Karpas-422 (cell line): ENCODE results near the gene KIAA0825. TPM values are rescaled to one million over a fixed set of nuclear protein-coding genes. Genes with fewer than 3 reads are reported as not detected.

Experiments
- DNase-seq: peaks from one replicate; pipeline ENCODE4 v3.0.0-alpha.2; 2015
- H2AFZ ChIP-seq: fragments of 200-600 bp; sonication (generic); 2 replicates; pipeline ENCODE4 v1.6.1; 2014; ENCODE audit warnings: antibody characterized with exemption, low read length, mixed read lengths
- H3K27ac ChIP-seq: fragments of 200-600 bp; sonication (generic); 2 replicates; pipeline ENCODE4 v1.5.1; 2014; ENCODE audit warnings: mild to moderate bottlenecking, low read length, moderate library complexity
- H3K27me3 ChIP-seq: fragments of 200-600 bp; sonication (generic); 2 replicates; pipeline ENCODE4 v1.6.1; 2014; ENCODE audit warnings: low read length, mixed read lengths
- H3K36me3 ChIP-seq: fragments of 200-600 bp; sonication (generic); 2 replicates; pipeline ENCODE4 v1.6.1; 2014; ENCODE audit warnings: low read length, mixed read lengths; ENCODE audit not compliant: insufficient read depth
- H3K4me1 ChIP-seq: fragments of 200-600 bp; sonication (generic); 2 replicates; pipeline ENCODE4 v1.6.1; 2014; ENCODE audit warnings: mild to moderate bottlenecking, low read length, mixed read lengths
- H3K4me2 ChIP-seq: fragments of 200-600 bp; sonication (generic); 2 replicates; pipeline ENCODE4 v1.6.1; 2014; ENCODE audit warnings: low read length, low read depth, mild to moderate bottlenecking; ENCODE audit not compliant: poor library complexity, severe bottlenecking
- H3K4me3 ChIP-seq: fragments of 200-600 bp; sonication (generic); 2 replicates; pipeline ENCODE4 v1.5.1; 2014; ENCODE audit warnings: mild to moderate bottlenecking, antibody characterized with exemption, low read length, mixed read lengths
- H3K79me2 ChIP-seq: fragments of 200-600 bp; sonication (generic); 2 replicates; pipeline ENCODE4 v1.6.1; 2014; ENCODE audit warnings: mild to moderate bottlenecking, low read length, mixed read lengths
- H3K9ac ChIP-seq: fragments of 200-600 bp; sonication (generic); 2 replicates; pipeline ENCODE4 v1.6.0; 2014; ENCODE audit warnings: low read length
- H3K9me2 ChIP-seq: fragments of 200-600 bp; sonication (generic), shearing (Covaris generic); replicated peaks from 2 replicates; pipeline ENCODE4 v1.6.0; 2014; ENCODE audit warnings: mild to moderate bottlenecking, low read length, moderate library complexity; ENCODE audit not compliant: insufficient read depth
- H3K9me3 ChIP-seq: fragments of 300-700, 200-600 bp; sonication (generic); 2 replicates; pipeline ENCODE4 v1.6.1; 2014; ENCODE audit warnings: low read length, mixed read lengths
- H4K20me1 ChIP-seq: fragments of 200-600 bp; sonication (generic); 2 replicates; pipeline ENCODE4 v1.6.1; 2014; ENCODE audit warnings: mild to moderate bottlenecking, antibody characterized with exemption, low read length, low read depth; ENCODE audit not compliant: insufficient read depth
- total RNA-seq: library from RNA; depleted of rRNA; stranded (reverse); fragments of >200 nt; shearing (Covaris generic); gene quantifications from 2 replicates; pipeline ENCODE4 v1.2.3, GENCODE V29; 2014; ENCODE audit warnings: low replicate concordance

KIAA0825 gene
- total RNA-seq, 1 experiment from 2014 or later: 2.0 TPM

DNA sequence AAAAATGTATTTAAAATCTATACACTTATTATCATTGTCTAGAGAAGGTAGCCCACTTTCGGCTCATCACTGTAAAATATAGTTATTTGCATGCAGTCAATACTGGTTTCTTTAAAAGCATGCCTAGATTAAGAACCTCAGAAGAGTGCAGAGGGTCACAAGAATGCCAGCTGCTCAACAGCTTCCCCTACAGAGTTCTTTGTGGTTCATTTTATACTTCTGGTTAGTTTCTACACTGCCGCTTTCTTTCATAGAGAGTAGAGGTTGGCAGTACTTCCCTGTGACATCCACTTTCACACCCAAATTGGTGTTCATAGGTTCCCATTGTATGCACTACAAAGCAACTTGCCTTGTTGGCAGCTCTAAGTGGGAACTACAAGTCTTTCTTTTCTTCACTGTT lies 137.3 kb downstream of the KIAA0825 start:
- H3K4me2 ChIP-seq: no peak overlapping the region
- H3K36me3 ChIP-seq: no peaks in the 10 kb centered on the region
- no peak overlapping the region for H3K4me3 ChIP-seq
- H3K9me2 ChIP-seq: no peaks in the 10 kb centered on the region
- no peaks in the 10 kb centered on the region for H3K79me2 ChIP-seq
- no peak overlapping the region for H3K9ac ChIP-seq
- H2AFZ ChIP-seq: no peak overlapping the region
- no peaks in the 10 kb centered on the region for H4K20me1 ChIP-seq
- H3K9me3 ChIP-seq: no peaks in the 10 kb centered on the region
- H3K4me1 ChIP-seq: no peaks in the 10 kb centered on the region
- no peak overlapping the region for H3K27ac ChIP-seq
- no peak for DNase-seq
- no peaks in the 10 kb centered on the region for H3K27me3 ChIP-seq

DNA sequence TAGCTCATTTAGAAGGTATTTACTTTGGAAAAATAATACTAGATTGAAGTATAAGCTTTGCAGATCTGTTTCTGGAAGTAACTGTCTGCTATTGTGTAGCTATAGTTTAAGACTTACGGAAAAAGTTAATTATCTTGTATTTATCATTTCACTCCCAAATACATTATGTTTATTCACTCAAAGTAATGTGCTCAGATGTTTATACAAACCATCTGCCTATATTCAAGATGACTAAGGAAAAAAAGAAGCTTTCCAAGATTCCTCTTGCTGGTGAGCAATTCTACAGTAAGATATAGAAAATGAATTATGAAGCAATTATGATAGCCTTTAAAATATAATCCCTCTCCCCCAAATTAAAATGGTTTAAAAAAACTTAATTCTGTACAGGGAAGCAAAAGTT lies 137.9 kb downstream of the KIAA0825 start:
- DNase-seq: no peak
- Histone ChIP-seq H3K79me2 (no peaks in the 10 kb centered on the region), H4K20me1 (no peaks in the 10 kb centered on the region), H3K4me3 (no peak overlapping the region), H3K9me2 (no peaks in the 10 kb centered on the region), H3K36me3 (no peaks in the 10 kb centered on the region), H3K27ac (no peak overlapping the region), H3K4me2 (no peak overlapping the region), H3K9me3 (no peaks in the 10 kb centered on the region), H3K27me3 (no peaks in the 10 kb centered on the region), H3K9ac (no peak overlapping the region), H2AFZ (no peak overlapping the region), H3K4me1 (no peaks in the 10 kb centered on the region)

DNA sequence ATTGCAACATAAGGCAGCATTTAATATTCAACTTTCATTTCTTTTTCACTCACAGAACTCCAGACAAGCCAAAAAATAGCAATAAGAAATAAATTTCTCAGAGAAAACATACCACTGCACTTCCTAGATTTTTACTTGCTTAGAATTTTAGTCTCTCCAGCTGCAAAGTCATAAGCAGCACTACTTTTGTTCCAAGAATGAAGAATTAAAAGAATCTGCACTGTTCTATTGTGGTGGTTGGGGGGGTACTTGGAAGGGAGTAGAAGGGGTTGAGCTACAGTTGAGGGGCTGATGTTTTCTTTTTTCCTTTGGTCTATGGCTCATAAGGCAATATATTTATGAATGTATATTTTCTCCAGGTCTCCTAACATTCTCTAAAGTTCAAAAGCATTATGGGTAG lies 144.5 kb downstream of the KIAA0825 start:
- Histone ChIP-seq H3K4me2 (no peak overlapping the region), H4K20me1 (no peaks in the 10 kb centered on the region), H3K79me2 (no peaks in the 10 kb centered on the region), H3K9me3 (no peaks in the 10 kb centered on the region), H2AFZ (no peak overlapping the region), H3K9ac (no peak overlapping the region), H3K4me3 (no peak overlapping the region), H3K9me2 (no peaks in the 10 kb centered on the region), H3K36me3 (no peaks in the 10 kb centered on the region), H3K4me1 (no peaks in the 10 kb centered on the region), H3K27ac (no peak overlapping the region), H3K27me3 (no peaks in the 10 kb centered on the region)
- no peak for DNase-seq

DNA sequence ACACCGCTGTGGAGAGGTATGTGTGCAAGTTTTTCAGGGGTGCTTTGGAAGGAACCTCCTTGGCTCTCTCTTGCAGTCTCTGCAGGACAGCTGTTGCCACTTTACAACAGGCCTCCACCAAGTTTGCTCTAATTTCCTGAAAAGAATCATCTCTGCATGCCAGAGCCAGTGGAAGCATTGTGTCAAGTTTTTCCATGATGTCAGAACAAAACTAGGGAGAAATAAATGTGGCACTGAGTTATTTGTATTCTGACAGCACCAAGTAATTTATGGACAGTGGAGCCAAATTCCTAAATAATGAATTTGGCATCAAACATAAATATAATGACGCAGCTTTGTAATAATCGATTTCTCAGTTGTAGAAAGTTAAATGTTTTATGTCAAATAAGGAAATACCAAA lies 146.9 kb downstream of the KIAA0825 start:
- Histone ChIP-seq H3K79me2 (no peaks in the 10 kb centered on the region), H3K9ac (no peak overlapping the region), H3K4me2 (no peak overlapping the region), H3K27me3 (no peaks in the 10 kb centered on the region), H2AFZ (no peak overlapping the region), H3K9me3 (no peaks in the 10 kb centered on the region), H3K27ac (no peak overlapping the region), H3K9me2 (no peaks in the 10 kb centered on the region), H3K4me1 (no peaks in the 10 kb centered on the region), H3K36me3 (no peaks in the 10 kb centered on the region), H4K20me1 (no peaks in the 10 kb centered on the region), H3K4me3 (no peak overlapping the region)
- DNase-seq: no peak

DNA sequence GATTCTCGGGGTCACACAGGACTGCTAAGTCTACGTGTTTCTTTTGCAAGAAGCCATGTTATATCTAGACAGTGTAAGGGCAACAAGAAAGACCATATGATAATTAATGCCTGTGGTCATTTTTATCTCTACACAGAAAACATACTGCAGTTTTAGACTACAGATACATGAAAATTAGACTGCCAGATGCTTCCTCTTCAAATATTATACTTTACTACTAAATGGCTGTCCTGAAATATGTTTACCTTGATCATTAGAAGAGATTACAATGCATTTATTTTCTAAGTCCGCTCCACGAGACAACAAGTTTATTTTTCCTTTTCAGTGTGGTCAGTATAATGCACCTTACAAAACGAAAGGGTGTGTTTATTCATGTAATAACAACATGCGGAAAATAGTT lies 147.6 kb downstream of the KIAA0825 start:
- no peaks in the 10 kb centered on the region for H3K9me3 ChIP-seq
- H3K9me2 ChIP-seq: no peaks in the 10 kb centered on the region
- H3K36me3 ChIP-seq: no peaks in the 10 kb centered on the region
- no peak overlapping the region for H2AFZ ChIP-seq
- H3K4me2 ChIP-seq: no peak overlapping the region
- H3K27me3 ChIP-seq: no peaks in the 10 kb centered on the region
- DNase-seq: no peak
- no peak overlapping the region for H3K27ac ChIP-seq
- no peak overlapping the region for H3K4me3 ChIP-seq
- no peak overlapping the region for H3K9ac ChIP-seq
- no peaks in the 10 kb centered on the region for H4K20me1 ChIP-seq
- no peaks in the 10 kb centered on the region for H3K79me2 ChIP-seq
- H3K4me1 ChIP-seq: no peaks in the 10 kb centered on the region

DNA sequence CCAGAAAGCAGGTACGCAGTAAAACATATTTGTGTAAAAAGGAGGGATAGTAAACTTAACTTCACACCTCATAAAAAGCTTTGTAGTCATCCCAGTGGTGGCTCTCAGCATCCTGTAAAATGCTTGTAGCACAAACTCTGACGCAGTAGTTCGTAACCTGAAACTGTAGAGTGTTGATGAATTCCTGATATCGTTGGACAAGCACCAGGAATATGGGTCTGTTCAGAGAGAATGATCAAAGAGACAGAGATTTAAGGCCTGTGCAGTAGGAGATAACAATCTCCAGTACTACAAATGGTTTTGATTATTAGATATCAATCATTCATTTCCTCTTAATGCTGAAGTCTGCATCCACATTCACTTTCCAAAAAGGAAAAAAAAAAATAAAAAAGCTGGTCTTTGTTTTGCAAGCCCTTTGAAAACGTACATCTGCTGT lies 148.5 kb downstream of the KIAA0825 start:
- no peak overlapping the region for H3K27ac ChIP-seq
- no peak overlapping the region for H3K4me2 ChIP-seq

DNA sequence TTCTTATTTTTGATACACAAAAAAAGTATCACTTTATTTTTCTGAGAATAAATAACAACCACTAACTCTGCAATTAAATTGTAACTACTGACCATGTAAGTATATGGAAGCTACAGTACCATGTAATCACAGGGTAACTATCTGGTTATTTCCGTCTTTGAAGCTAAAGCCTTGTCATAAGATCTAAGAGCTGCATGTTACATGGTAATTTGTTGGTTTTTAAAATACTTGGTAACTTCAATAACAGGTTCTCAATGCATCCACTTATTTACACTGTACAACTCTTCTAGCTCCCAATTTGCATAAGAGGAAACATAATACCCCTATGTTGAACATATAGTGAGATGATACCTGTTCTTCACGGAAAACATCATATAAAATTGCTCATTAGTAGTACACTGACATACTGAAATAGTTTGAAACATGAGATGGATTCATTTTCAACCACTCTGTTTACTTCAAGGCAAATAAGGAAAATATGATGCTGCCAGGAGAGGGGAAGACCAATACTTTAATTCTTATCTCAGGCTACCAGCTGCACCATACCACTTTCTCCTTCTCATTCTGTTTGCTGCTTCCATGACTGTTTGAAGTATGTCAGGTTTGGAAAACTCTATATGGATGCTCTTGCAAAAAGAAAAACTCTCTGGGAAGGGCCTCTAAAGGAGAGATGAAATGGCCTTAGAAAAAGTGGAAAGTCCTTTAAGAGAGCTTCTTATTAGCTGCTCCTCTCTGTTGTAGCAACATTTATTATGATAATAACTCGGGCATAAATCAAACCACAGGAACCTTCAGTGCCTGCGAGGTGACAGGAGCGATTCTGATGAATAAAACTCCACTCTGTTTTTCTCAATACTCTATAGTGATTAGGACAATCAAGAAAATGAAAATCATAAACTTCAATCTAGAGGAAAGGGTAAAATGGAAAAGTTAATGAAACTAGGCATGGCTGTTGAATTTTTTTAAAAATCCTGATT lies 150.2 kb downstream of the KIAA0825 start:
- Histone ChIP-seq H3K9me2 (no peaks in the 10 kb centered on the region), H3K4me2 (no peak overlapping the region), H3K4me3 (no peak overlapping the region), H2AFZ (no peak overlapping the region), H3K9me3 (no peaks in the 10 kb centered on the region), H3K79me2 (no peaks in the 10 kb centered on the region), H3K27me3 (no peaks in the 10 kb centered on the region), H3K9ac (no peak overlapping the region), H3K27ac (no peak overlapping the region), H3K4me1 (no peaks in the 10 kb centered on the region), H4K20me1 (no peaks in the 10 kb centered on the region), H3K36me3 (no peaks in the 10 kb centered on the region)
- no peak for DNase-seq

More for the DNA sequence above, 148.5 kb downstream of the KIAA0825 start:
- H3K27me3 ChIP-seq: no peaks in the 10 kb centered on the region
- no peaks in the 10 kb centered on the region for H3K79me2 ChIP-seq
- no peak overlapping the region for H3K9ac ChIP-seq
- no peaks in the 10 kb centered on the region for H4K20me1 ChIP-seq
- no peaks in the 10 kb centered on the region for H3K36me3 ChIP-seq
- no peak for DNase-seq
- no peak overlapping the region for H3K4me3 ChIP-seq
- no peaks in the 10 kb centered on the region for H3K4me1 ChIP-seq
- H2AFZ ChIP-seq: no peak overlapping the region
- no peaks in the 10 kb centered on the region for H3K9me2 ChIP-seq
- no peaks in the 10 kb centered on the region for H3K9me3 ChIP-seq

DNA sequence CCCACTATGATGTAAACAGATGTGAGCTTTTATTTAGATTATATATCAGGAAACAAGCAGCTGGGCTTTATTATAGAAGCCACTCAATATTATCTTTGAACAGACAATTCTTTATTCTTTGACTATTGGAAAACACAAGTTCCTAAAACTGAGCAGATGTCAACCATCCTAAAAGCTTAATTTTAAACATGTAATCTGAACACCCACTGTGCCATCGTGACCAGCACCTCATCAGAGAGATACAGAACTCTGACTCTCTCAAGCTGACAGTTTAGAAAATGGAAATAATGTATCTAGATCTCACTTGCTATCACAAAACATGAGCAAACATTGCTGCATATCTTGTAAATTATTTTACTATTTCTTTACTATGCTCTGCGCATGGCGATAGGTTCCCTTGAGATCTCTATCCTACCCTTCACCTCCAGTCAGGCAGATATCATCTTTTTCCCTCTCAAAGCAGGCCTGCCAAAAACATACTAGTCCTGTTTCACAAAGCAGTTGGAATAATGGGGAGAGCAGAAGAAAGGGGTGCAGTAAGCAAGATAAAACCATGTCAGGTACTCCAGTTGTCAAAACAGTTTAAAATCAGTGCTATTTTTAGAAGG lies 151.0 kb downstream of the KIAA0825 start:
- Histone ChIP-seq H3K9me3 (no peaks in the 10 kb centered on the region), H3K9me2 (no peaks in the 10 kb centered on the region), H3K4me2 (no peak overlapping the region), H2AFZ (no peak overlapping the region), H4K20me1 (no peaks in the 10 kb centered on the region), H3K9ac (no peak overlapping the region), H3K27ac (no peak overlapping the region), H3K4me3 (no peak overlapping the region), H3K36me3 (no peaks in the 10 kb centered on the region), H3K79me2 (no peaks in the 10 kb centered on the region), H3K27me3 (no peaks in the 10 kb centered on the region), H3K4me1 (no peaks in the 10 kb centered on the region)
- no peak for DNase-seq
